Esophagus muscularis mucosa (tissue), 4 donors: Measurements from ENCODE around the gene MARK2. TPM values are rescaled to one million over a fixed set of nuclear protein-coding genes. Genes with fewer than 3 reads are reported as not detected.

Source experiments
- DNase-seq: peaks from one replicate; pipeline ENCODE4 v3.0.0-alpha.2; 2017; ENCODE audit errors: extremely low spot score
- H3K27ac ChIP-seq, 4 donors: fragments of 200-600 bp; sonication (generic); replicated peaks in 1 of 4; 1 replicate in 3 of 4; 2 replicates in 1 of 4; pipeline ENCODE4 v1.5.1; 2016 to 2019; ENCODE audit warnings: mild to moderate bottlenecking in 1 of 4
- H3K27me3 ChIP-seq, 4 donors: fragments of 200-600 bp; sonication (generic); one replicate each; pipeline versions ENCODE4 v1.5.1 to v1.6.0; 2016 to 2019
- H3K36me3 ChIP-seq, 4 donors: fragments of 200-600 bp; sonication (generic); one replicate each; pipeline ENCODE4 v1.5.1; 2016 to 2019
- H3K4me1 ChIP-seq, 4 donors: fragments of 200-600 bp; sonication (generic); one replicate each; pipeline ENCODE4 v1.5.1; 2016 to 2019
- H3K4me3 ChIP-seq, 4 donors: fragments of 200-600 bp; sonication (generic); 1 replicate in 2 of 4; 2 replicates in 2 of 4; pipeline ENCODE4 v1.5.1; 2016 to 2019; ENCODE audit warnings: mild to moderate bottlenecking in 4 of 4, moderate library complexity in 1 of 4
- H3K9me3 ChIP-seq, 4 donors: fragments of 200-600 bp; sonication (generic); 1 replicate in 3 of 4; 2 replicates in 1 of 4; pipeline ENCODE4 v1.5.1; 2016 to 2019
- EP300 ChIP-seq: sonication (generic); formaldehyde crosslinking; IDR thresholded peaks from one replicate; pipeline ENCODE4 v1.6.1; 2017; ENCODE audit warnings: antibody characterized with exemption
- POLR2A ChIP-seq: fragments of 450-650 bp; IDR thresholded peaks from one replicate; pipeline ENCODE4 v1.6.1; 2017; ENCODE audit warnings: antibody characterized with exemption, moderate library complexity, mild to moderate bottlenecking, low read depth
- POLR2AphosphoS5 ChIP-seq, 2 donors: sonication (generic); formaldehyde crosslinking; IDR thresholded peaks; one replicate each; pipeline ENCODE4 v1.6.1; 2017; ENCODE audit warnings: antibody characterized with exemption in 2 of 2
- WGBS: methylation state at CpG from one replicate; pipeline ENCODE4 v1.1.5; 2018; 5-methylcytosine and 5-hydroxymethylcytosine counted together
- intact Hi-C: fragments of 100-400 bp; cut with DNase I; formaldehyde crosslinking; loops from one replicate; pipeline ENCODE4 v1.15.1; 2023
- total RNA-seq, 4 donors: library from RNA; depleted of rRNA; stranded (reverse); fragments of >200 nt; gene quantifications; one replicate each; pipeline versions ENCODE4 v1.1.0 to v1.2.1, GENCODE V29; 2016
- TF ChIP-seq, protein P1 (sequence below), 3 experiments: fragments of 200-600 bp in 2 of 3; fragments of 450-650 bp in 1 of 3; sonication (generic) in 2 of 3; IDR thresholded peaks; one replicate each; pipeline ENCODE4 v1.5.1; 2017 to 2019; ENCODE audit warnings: antibody characterized with exemption in 3 of 3, mild to moderate bottlenecking in 2 of 3, moderate library complexity in 1 of 3

The MARK2 gene
- total RNA-seq, 4 donors from 2014 or later: 21.5 to 38.1 (median 30.6) TPM

- Histone ChIP-seq H3K36me3 (peaks cover 0 to 5% (median 0%) of the 10 kb centered on the region in 4 donors), H3K9me3 (no peaks in the 10 kb centered on the region), H3K4me1 (peaks cover 86 to 98% (median 90%) of the 10 kb centered on the region in 4 donors), H3K27ac (peak overlapping the region; percentile 47 to 72 (median 60)), H3K27me3 (no peaks in the 10 kb centered on the region), H3K4me3 (no peak overlapping the region)
- TF ChIP-seq EP300: no peak
- TF ChIP-seq, protein P1, sequence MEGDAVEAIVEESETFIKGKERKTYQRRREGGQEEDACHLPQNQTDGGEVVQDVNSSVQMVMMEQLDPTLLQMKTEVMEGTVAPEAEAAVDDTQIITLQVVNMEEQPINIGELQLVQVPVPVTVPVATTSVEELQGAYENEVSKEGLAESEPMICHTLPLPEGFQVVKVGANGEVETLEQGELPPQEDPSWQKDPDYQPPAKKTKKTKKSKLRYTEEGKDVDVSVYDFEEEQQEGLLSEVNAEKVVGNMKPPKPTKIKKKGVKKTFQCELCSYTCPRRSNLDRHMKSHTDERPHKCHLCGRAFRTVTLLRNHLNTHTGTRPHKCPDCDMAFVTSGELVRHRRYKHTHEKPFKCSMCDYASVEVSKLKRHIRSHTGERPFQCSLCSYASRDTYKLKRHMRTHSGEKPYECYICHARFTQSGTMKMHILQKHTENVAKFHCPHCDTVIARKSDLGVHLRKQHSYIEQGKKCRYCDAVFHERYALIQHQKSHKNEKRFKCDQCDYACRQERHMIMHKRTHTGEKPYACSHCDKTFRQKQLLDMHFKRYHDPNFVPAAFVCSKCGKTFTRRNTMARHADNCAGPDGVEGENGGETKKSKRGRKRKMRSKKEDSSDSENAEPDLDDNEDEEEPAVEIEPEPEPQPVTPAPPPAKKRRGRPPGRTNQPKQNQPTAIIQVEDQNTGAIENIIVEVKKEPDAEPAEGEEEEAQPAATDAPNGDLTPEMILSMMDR (IDR thresholded peaks at IDR 0.05): no peak
- no peak for TF ChIP-seq POLR2A
- no peak for TF ChIP-seq POLR2AphosphoS5 (IDR thresholded peaks at IDR 0.05)
- intact Hi-C loops: loop anchor here (2.0 kb wide), 1 partner anchor 34 kb away; the partner anchor contains the start of gene MARK2
- DNase-seq: no peak
- WGBS: 78% methylated on average over 3 of the region's 5 CpGs
Observed at GRCh38 chr11:63872800-63873197, 33.9 kb downstream of the MARK2 start.

- intact Hi-C loops: loop anchor here (2.0 kb wide), 1 partner anchor 35 kb away; the partner anchor contains the start of gene MARK2
- 78% methylated on average over 5 of the region's 5 CpGs for WGBS
- H3K9me3 ChIP-seq: no peaks in the 10 kb centered on the region
- TF ChIP-seq, protein P1 (IDR thresholded peaks at IDR 0.05): no peak
- TF ChIP-seq EP300: no peak
- TF ChIP-seq POLR2AphosphoS5 (IDR thresholded peaks at IDR 0.05): no peak
- TF ChIP-seq POLR2A: no peak
- peaks cover 84 to 96% (median 89%) of the 10 kb centered on the region in 4 donors for H3K4me1 ChIP-seq
- H3K27me3 ChIP-seq: no peaks in the 10 kb centered on the region
- no peak for DNase-seq
- H3K36me3 ChIP-seq: peaks cover 0 to 5% (median 0%) of the 10 kb centered on the region in 4 donors
- H3K27ac ChIP-seq: peak overlapping the region in 3 of 4 donors; percentile 47 to 71 (median 48)
- H3K4me3 ChIP-seq: no peak overlapping the region
Observed at GRCh38 chr11:63873311-63873710, 34.4 kb downstream of the MARK2 start.

GRCh38 chr11:63874511-63874910 is 35.6 kb downstream of the MARK2 start:
- intact Hi-C loops: no loop called here
- H3K9me3 ChIP-seq: no peaks in the 10 kb centered on the region
- 65% methylated on average over 6 of the region's 6 CpGs for WGBS
- H3K4me1 ChIP-seq: peaks cover 74 to 93% (median 86%) of the 10 kb centered on the region in 4 donors
- TF ChIP-seq EP300: no peak
- TF ChIP-seq, protein P1 (IDR thresholded peaks at IDR 0.05): no peak
- TF ChIP-seq POLR2AphosphoS5 (IDR thresholded peaks at IDR 0.05): no peak
- no peak for TF ChIP-seq POLR2A
- peaks cover 0 to 10% (median 3%) of the 10 kb centered on the region in 4 donors for H3K36me3 ChIP-seq
- peak overlapping the region in 3 of 4 donors; percentile 28 to 71 (median 40) for H3K27ac ChIP-seq
- H3K4me3 ChIP-seq: no peak overlapping the region
- no peaks in the 10 kb centered on the region for H3K27me3 ChIP-seq
- DNase-seq: no peak

GRCh38 chr11:63875506-63876065 is 36.7 kb downstream of the MARK2 start:
- Histone ChIP-seq H3K4me1 (peaks cover 74 to 93% (median 84%) of the 10 kb centered on the region in 4 donors), H3K9me3 (no peaks in the 10 kb centered on the region), H3K27ac (no peak overlapping the region), H3K27me3 (no peaks in the 10 kb centered on the region), H3K4me3 (no peak overlapping the region), H3K36me3 (peaks cover 0 to 10% (median 3%) of the 10 kb centered on the region in 4 donors)
- TF ChIP-seq, protein P1 (IDR thresholded peaks at IDR 0.05): no peak
- TF ChIP-seq POLR2AphosphoS5 (IDR thresholded peaks at IDR 0.05) (no peak), EP300 (no peak), POLR2A (no peak)
- no peak for DNase-seq
- WGBS: 85% methylated on average over 8 of the region's 8 CpGs
- intact Hi-C loops: no loop called here
